WTC11 (cell line): ENCODE results near the gene CORO6. TPM values are rescaled to one million over a fixed set of nuclear protein-coding genes. Genes with fewer than 3 reads are reported as not detected.
A peak's percentile ranks its signal among the peaks of the same experiment; 100 is the strongest.

ENCODE experiments used
- CREB1 ChIP-seq: sonication (generic); formaldehyde crosslinking; IDR thresholded peaks from 2 replicates; pipeline ENCODE4 v1.8.0; 2023; ENCODE audit warnings: mild to moderate bottlenecking, missing genetic modification reagents
- ETV6 ChIP-seq: sonication (generic); formaldehyde crosslinking; IDR thresholded peaks from 2 replicates; pipeline ENCODE4 v1.8.1; 2022; ENCODE audit warnings: mild to moderate bottlenecking, missing genetic modification reagents
- FOXK1 ChIP-seq: sonication (generic); formaldehyde crosslinking; IDR thresholded peaks from 2 replicates; pipeline ENCODE4 v1.8.0; 2022; ENCODE audit warnings: mild to moderate bottlenecking, moderate library complexity, missing genetic modification reagents
- GABPB1 ChIP-seq: sonication (generic); formaldehyde crosslinking; IDR thresholded peaks from 2 replicates; pipeline ENCODE4 v1.8.1; 2023; ENCODE audit warnings: mild to moderate bottlenecking, missing genetic modification reagents
- GRHL2 ChIP-seq: fragments of 250-450 bp; sonication (Bioruptor Pico); IDR thresholded peaks from 2 replicates; pipeline ENCODE4 v1.8.0; 2022; ENCODE audit warnings: mild to moderate bottlenecking, moderate library complexity; ENCODE audit not compliant: insufficient replicate concordance, severe bottlenecking
- SMAD3 ChIP-seq: sonication (generic); formaldehyde crosslinking; IDR thresholded peaks from 2 replicates; pipeline ENCODE4 v1.8.0; 2022; ENCODE audit warnings: missing genetic modification reagents, mild to moderate bottlenecking, borderline replicate concordance
- TP53 ChIP-seq: sonication (generic); formaldehyde crosslinking; IDR thresholded peaks from 2 replicates; pipeline ENCODE4 v1.8.1; 2023; ENCODE audit warnings: mild to moderate bottlenecking, missing genetic modification reagents
- ZNF219 ChIP-seq: sonication (generic); formaldehyde crosslinking; IDR thresholded peaks from 2 replicates; pipeline ENCODE4 v1.8.0; 2023; ENCODE audit warnings: missing genetic modification reagents, mild to moderate bottlenecking, borderline replicate concordance
- ZNF423 ChIP-seq: fragments of 250-450 bp; sonication (Bioruptor Pico); IDR thresholded peaks from 2 replicates; pipeline ENCODE4 v2.1.2; 2022; ENCODE audit warnings: mild to moderate bottlenecking, moderate library complexity
- ZNF671 ChIP-seq: fragments of 250-450 bp; sonication (Bioruptor Pico); IDR thresholded peaks from 2 replicates; pipeline ENCODE4 v1.8.0; 2021; ENCODE audit warnings: mild to moderate bottlenecking
- total RNA-seq: library from RNA; stranded (reverse); gene quantifications from 3 replicates; pipeline ENCODE4 v1.2.3, GENCODE V29; 2021
- TF ChIP-seq, protein P1 (sequence below): fragments of 250-450 bp; sonication (Bioruptor Pico); IDR thresholded peaks from 2 replicates; pipeline ENCODE4 v1.8.0; 2021; ENCODE audit warnings: mild to moderate bottlenecking
- TF ChIP-seq, protein P2 (sequence below): sonication (generic); formaldehyde crosslinking; IDR thresholded peaks from 2 replicates; pipeline ENCODE4 v1.8.0; 2023; ENCODE audit warnings: missing genetic modification reagents, mild to moderate bottlenecking, borderline replicate concordance
- TF ChIP-seq, protein P3 (sequence below): fragments of 250-450 bp; sonication (Bioruptor Pico); IDR thresholded peaks from 2 replicates; pipeline ENCODE4 v1.9.0; 2021; ENCODE audit warnings: mild to moderate bottlenecking
- TF ChIP-seq, protein P4 (sequence below): sonication (generic); formaldehyde crosslinking; conservative IDR thresholded peaks from 2 replicates; pipeline ENCODE4 v1.8.1; 2023; ENCODE audit warnings: mild to moderate bottlenecking, low read depth, missing genetic modification reagents, moderate library complexity
- TF ChIP-seq, protein P5 (sequence below): fragments of 250-450 bp; sonication (Bioruptor Pico); IDR thresholded peaks from 2 replicates; pipeline ENCODE4 v1.9.0; 2021; ENCODE audit warnings: mild to moderate bottlenecking
- TF ChIP-seq, protein P6 (sequence below): fragments of 250-450 bp; sonication (Bioruptor Pico); IDR thresholded peaks from 2 replicates; pipeline ENCODE4 v1.9.0; 2021; ENCODE audit warnings: moderate library complexity, mild to moderate bottlenecking, inconsistent platforms, borderline replicate concordance
- TF ChIP-seq, protein P7 (sequence below): sonication (generic); formaldehyde crosslinking; IDR thresholded peaks from 2 replicates; pipeline ENCODE4 v1.8.0; 2022; ENCODE audit warnings: mild to moderate bottlenecking, missing genetic modification reagents
- TF ChIP-seq, protein P8 (sequence below): fragments of 200-600 bp; IDR thresholded peaks from 2 replicates; pipeline ENCODE4 v1.8.0; 2022; ENCODE audit warnings: antibody characterized with exemption
- TF ChIP-seq, protein P9 (sequence below): sonication (generic); formaldehyde crosslinking; IDR thresholded peaks from 2 replicates; pipeline ENCODE4 v1.8.1; 2022; ENCODE audit warnings: mild to moderate bottlenecking, moderate library complexity, missing genetic modification reagents

CORO6 gene
- total RNA-seq, 1 experiment from 2014 or later, result 8.9 TPM

DNA sequence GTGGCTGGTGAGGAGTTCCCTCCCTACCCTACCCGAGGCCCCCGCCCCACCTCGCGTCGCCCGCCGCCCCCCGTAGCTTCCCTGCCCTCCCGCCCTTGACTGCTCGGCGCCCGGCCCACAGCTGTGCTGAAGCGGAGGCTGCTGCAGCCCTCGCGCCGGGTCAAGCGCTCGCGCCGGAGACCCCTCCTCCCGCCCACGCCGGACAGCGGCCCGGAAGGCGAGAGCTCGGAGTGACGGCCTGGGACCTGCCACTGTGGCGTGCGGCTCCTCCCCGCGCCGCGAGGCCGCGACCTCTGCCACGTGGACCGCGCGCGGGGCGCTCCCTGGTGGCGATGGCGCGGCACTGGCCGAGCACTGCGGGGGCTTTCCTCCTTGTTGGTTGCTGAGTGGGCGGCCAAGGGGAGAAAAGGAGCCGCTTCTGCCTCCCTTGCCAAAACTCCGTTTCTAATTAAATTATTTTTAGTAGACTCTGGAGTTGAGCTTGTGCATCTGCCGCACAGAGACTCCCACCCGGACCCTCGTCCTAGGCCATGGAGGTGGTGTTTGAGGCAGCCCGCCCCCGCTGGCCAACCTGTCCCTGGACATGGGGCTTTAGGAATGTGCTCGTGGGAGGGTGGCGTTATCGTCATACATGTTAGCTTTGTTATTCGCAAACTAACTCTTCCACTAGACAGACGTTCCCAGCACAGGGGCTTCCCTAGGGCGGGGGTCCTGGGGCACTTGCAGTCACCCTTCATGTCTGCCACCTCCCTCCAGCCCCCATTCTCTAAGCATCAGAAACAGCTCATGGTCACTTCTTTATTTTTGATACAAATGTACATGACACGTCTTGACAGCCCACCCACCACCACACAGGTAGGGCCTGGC is 49.8 kb downstream of the CORO6 start (continued):
- TF ChIP-seq, protein P1, sequence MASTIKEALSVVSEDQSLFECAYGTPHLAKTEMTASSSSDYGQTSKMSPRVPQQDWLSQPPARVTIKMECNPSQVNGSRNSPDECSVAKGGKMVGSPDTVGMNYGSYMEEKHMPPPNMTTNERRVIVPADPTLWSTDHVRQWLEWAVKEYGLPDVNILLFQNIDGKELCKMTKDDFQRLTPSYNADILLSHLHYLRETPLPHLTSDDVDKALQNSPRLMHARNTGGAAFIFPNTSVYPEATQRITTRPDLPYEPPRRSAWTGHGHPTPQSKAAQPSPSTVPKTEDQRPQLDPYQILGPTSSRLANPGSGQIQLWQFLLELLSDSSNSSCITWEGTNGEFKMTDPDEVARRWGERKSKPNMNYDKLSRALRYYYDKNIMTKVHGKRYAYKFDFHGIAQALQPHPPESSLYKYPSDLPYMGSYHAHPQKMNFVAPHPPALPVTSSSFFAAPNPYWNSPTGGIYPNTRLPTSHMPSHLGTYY, result 0 out of 2 replicates have a peak, but pooled peaks have one; percentile 48
- TF ChIP-seq, protein P2, sequence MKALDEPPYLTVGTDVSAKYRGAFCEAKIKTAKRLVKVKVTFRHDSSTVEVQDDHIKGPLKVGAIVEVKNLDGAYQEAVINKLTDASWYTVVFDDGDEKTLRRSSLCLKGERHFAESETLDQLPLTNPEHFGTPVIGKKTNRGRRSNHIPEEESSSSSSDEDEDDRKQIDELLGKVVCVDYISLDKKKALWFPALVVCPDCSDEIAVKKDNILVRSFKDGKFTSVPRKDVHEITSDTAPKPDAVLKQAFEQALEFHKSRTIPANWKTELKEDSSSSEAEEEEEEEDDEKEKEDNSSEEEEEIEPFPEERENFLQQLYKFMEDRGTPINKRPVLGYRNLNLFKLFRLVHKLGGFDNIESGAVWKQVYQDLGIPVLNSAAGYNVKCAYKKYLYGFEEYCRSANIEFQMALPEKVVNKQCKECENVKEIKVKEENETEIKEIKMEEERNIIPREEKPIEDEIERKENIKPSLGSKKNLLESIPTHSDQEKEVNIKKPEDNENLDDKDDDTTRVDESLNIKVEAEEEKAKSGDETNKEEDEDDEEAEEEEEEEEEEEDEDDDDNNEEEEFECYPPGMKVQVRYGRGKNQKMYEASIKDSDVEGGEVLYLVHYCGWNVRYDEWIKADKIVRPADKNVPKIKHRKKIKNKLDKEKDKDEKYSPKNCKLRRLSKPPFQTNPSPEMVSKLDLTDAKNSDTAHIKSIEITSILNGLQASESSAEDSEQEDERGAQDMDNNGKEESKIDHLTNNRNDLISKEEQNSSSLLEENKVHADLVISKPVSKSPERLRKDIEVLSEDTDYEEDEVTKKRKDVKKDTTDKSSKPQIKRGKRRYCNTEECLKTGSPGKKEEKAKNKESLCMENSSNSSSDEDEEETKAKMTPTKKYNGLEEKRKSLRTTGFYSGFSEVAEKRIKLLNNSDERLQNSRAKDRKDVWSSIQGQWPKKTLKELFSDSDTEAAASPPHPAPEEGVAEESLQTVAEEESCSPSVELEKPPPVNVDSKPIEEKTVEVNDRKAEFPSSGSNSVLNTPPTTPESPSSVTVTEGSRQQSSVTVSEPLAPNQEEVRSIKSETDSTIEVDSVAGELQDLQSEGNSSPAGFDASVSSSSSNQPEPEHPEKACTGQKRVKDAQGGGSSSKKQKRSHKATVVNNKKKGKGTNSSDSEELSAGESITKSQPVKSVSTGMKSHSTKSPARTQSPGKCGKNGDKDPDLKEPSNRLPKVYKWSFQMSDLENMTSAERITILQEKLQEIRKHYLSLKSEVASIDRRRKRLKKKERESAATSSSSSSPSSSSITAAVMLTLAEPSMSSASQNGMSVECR (CRISPR knock-in tag), result no peak
- TF ChIP-seq, protein P3, sequence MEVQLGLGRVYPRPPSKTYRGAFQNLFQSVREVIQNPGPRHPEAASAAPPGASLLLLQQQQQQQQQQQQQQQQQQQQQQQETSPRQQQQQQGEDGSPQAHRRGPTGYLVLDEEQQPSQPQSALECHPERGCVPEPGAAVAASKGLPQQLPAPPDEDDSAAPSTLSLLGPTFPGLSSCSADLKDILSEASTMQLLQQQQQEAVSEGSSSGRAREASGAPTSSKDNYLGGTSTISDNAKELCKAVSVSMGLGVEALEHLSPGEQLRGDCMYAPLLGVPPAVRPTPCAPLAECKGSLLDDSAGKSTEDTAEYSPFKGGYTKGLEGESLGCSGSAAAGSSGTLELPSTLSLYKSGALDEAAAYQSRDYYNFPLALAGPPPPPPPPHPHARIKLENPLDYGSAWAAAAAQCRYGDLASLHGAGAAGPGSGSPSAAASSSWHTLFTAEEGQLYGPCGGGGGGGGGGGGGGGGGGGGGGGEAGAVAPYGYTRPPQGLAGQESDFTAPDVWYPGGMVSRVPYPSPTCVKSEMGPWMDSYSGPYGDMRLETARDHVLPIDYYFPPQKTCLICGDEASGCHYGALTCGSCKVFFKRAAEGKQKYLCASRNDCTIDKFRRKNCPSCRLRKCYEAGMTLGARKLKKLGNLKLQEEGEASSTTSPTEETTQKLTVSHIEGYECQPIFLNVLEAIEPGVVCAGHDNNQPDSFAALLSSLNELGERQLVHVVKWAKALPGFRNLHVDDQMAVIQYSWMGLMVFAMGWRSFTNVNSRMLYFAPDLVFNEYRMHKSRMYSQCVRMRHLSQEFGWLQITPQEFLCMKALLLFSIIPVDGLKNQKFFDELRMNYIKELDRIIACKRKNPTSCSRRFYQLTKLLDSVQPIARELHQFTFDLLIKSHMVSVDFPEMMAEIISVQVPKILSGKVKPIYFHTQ (CRISPR knock-in tag), result no peak
- TF ChIP-seq, protein P4, sequence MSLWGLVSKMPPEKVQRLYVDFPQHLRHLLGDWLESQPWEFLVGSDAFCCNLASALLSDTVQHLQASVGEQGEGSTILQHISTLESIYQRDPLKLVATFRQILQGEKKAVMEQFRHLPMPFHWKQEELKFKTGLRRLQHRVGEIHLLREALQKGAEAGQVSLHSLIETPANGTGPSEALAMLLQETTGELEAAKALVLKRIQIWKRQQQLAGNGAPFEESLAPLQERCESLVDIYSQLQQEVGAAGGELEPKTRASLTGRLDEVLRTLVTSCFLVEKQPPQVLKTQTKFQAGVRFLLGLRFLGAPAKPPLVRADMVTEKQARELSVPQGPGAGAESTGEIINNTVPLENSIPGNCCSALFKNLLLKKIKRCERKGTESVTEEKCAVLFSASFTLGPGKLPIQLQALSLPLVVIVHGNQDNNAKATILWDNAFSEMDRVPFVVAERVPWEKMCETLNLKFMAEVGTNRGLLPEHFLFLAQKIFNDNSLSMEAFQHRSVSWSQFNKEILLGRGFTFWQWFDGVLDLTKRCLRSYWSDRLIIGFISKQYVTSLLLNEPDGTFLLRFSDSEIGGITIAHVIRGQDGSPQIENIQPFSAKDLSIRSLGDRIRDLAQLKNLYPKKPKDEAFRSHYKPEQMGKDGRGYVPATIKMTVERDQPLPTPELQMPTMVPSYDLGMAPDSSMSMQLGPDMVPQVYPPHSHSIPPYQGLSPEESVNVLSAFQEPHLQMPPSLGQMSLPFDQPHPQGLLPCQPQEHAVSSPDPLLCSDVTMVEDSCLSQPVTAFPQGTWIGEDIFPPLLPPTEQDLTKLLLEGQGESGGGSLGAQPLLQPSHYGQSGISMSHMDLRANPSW (CRISPR knock-in tag), result no peak
- TF ChIP-seq, protein P5, sequence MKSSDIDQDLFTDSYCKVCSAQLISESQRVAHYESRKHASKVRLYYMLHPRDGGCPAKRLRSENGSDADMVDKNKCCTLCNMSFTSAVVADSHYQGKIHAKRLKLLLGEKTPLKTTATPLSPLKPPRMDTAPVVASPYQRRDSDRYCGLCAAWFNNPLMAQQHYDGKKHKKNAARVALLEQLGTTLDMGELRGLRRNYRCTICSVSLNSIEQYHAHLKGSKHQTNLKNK (CRISPR knock-in tag), result no peak
- TF ChIP-seq ETV6 (no peak), GRHL2 (CRISPR knock-in tag) (no peak), ZNF219 (CRISPR knock-in tag) (no peak), TP53 (CRISPR knock-in tag) (no peak), FOXK1 (CRISPR knock-in tag) (0 out of 2 replicates have a peak, but pooled peaks have one; percentile 4), ZNF671 (CRISPR knock-in tag) (no peak), CREB1 (CRISPR knock-in tag) (no peak), ZNF423 (CRISPR knock-in tag) (no peak), SMAD3 (CRISPR knock-in tag) (no peak), GABPB1 (CRISPR knock-in tag) (no peak)
- TF ChIP-seq, protein P6, sequence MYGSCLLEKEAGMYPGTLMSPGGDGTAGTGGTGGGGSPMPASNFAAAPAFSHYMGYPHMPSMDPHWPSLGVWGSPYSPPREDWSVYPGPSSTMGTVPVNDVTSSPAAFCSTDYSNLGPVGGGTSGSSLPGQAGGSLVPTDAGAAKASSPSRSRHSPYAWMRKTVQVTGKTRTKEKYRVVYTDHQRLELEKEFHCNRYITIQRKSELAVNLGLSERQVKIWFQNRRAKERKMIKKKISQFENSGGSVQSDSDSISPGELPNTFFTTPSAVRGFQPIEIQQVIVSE (CRISPR knock-in tag), result no peak
- TF ChIP-seq, protein P7, sequence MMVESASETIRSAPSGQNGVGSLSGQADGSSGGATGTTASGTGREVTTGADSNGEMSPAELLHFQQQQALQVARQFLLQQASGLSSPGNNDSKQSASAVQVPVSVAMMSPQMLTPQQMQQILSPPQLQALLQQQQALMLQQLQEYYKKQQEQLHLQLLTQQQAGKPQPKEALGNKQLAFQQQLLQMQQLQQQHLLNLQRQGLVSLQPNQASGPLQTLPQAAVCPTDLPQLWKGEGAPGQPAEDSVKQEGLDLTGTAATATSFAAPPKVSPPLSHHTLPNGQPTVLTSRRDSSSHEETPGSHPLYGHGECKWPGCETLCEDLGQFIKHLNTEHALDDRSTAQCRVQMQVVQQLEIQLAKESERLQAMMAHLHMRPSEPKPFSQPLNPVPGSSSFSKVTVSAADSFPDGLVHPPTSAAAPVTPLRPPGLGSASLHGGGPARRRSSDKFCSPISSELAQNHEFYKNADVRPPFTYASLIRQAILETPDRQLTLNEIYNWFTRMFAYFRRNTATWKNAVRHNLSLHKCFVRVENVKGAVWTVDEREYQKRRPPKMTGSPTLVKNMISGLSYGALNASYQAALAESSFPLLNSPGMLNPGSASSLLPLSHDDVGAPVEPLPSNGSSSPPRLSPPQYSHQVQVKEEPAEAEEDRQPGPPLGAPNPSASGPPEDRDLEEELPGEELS (CRISPR knock-in tag), result no peak
- TF ChIP-seq, protein P8, sequence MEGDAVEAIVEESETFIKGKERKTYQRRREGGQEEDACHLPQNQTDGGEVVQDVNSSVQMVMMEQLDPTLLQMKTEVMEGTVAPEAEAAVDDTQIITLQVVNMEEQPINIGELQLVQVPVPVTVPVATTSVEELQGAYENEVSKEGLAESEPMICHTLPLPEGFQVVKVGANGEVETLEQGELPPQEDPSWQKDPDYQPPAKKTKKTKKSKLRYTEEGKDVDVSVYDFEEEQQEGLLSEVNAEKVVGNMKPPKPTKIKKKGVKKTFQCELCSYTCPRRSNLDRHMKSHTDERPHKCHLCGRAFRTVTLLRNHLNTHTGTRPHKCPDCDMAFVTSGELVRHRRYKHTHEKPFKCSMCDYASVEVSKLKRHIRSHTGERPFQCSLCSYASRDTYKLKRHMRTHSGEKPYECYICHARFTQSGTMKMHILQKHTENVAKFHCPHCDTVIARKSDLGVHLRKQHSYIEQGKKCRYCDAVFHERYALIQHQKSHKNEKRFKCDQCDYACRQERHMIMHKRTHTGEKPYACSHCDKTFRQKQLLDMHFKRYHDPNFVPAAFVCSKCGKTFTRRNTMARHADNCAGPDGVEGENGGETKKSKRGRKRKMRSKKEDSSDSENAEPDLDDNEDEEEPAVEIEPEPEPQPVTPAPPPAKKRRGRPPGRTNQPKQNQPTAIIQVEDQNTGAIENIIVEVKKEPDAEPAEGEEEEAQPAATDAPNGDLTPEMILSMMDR, result no peak
- TF ChIP-seq, protein P9, sequence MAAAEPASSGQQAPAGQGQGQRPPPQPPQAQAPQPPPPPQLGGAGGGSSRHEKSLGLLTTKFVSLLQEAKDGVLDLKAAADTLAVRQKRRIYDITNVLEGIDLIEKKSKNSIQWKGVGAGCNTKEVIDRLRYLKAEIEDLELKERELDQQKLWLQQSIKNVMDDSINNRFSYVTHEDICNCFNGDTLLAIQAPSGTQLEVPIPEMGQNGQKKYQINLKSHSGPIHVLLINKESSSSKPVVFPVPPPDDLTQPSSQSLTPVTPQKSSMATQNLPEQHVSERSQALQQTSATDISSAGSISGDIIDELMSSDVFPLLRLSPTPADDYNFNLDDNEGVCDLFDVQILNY (CRISPR knock-in tag), result no peak; the same call in 1 of the 2 replicates
